Astrocyte (in vitro differentiated cells and primary cell): ENCODE data around the gene B3GALNT2. TPM values are rescaled to one million over a fixed set of nuclear protein-coding genes. Genes with fewer than 3 reads are reported as not detected.

ENCODE experiments used
- DNase-seq: peaks from one replicate; pipeline ENCODE4 v3.0.0-alpha.2; 2010; ENCODE audit warnings: low read depth
- FAIRE-seq: peaks from 2 replicates; lab custom pipeline; 2011; peaks lifted over from hg19 to GRCh38; lab: Jason Lieb, UNC
- H2AFZ ChIP-seq: 2 replicates; pipeline ENCODE4 v1.6.0; 2012; ENCODE audit warnings: low read depth, low read length, inconsistent platforms
- H3K27ac ChIP-seq: 2 replicates; pipeline ENCODE4 v1.5.1; 2011; ENCODE audit warnings: low read depth, low read length, inconsistent platforms
- H3K27me3 ChIP-seq: 2 replicates; pipeline ENCODE4 v1.6.0; 2011; ENCODE audit warnings: low read length, inconsistent platforms; ENCODE audit not compliant: insufficient read depth
- H3K36me3 ChIP-seq: 2 replicates; pipeline ENCODE4 v1.5.1; 2011; ENCODE audit warnings: low read length, inconsistent platforms; ENCODE audit not compliant: insufficient read depth
- H3K4me1 ChIP-seq: 2 replicates; pipeline ENCODE4 v1.5.1; 2011; ENCODE audit warnings: low read length, inconsistent platforms; ENCODE audit not compliant: insufficient read depth
- H3K4me2 ChIP-seq: 2 replicates; pipeline ENCODE4 v1.6.0; 2012; ENCODE audit warnings: low read length, inconsistent platforms
- H3K4me3 ChIP-seq: 2 replicates; pipeline ENCODE4 v1.5.1; 2011; ENCODE audit warnings: low read depth, mild to moderate bottlenecking, low read length, inconsistent platforms; ENCODE audit not compliant: insufficient read depth
- H3K79me2 ChIP-seq: 2 replicates; pipeline ENCODE4 v1.6.0; 2012; ENCODE audit warnings: mild to moderate bottlenecking, low read length, inconsistent platforms; ENCODE audit not compliant: insufficient read depth
- H3K9ac ChIP-seq: 2 replicates; pipeline ENCODE4 v1.6.0; 2012; ENCODE audit warnings: mild to moderate bottlenecking, low read length, inconsistent platforms
- H3K9me3 ChIP-seq: 2 replicates; pipeline ENCODE4 v1.5.1; 2012; ENCODE audit warnings: low read depth, mild to moderate bottlenecking, low read length, inconsistent platforms; ENCODE audit not compliant: insufficient read depth
- H4K20me1 ChIP-seq: 2 replicates; pipeline ENCODE4 v1.6.0; 2012; ENCODE audit warnings: low read length, inconsistent platforms; ENCODE audit not compliant: insufficient read depth
- H3K27ac Mint-ChIP-seq: one replicate; pipeline ENCODE4 v1.8.0; 2021; ENCODE audit warnings: mild to moderate bottlenecking, mixed read lengths; ENCODE audit not compliant: unreplicated experiment
- H3K27me3 Mint-ChIP-seq: one replicate; pipeline ENCODE4 v1.8.0; 2021; ENCODE audit warnings: low read depth, mixed read lengths; ENCODE audit not compliant: unreplicated experiment
- H3K36me3 Mint-ChIP-seq: one replicate; pipeline ENCODE4 v1.8.0; 2021; ENCODE audit warnings: low read depth, mixed read lengths; ENCODE audit not compliant: unreplicated experiment
- H3K4me1 Mint-ChIP-seq: one replicate; pipeline ENCODE4 v1.8.0; 2021; ENCODE audit warnings: low read depth, mixed read lengths; ENCODE audit not compliant: unreplicated experiment
- H3K4me3 Mint-ChIP-seq: one replicate; pipeline ENCODE4 v1.8.0; 2021; ENCODE audit warnings: mild to moderate bottlenecking, moderate library complexity, mixed read lengths; ENCODE audit not compliant: unreplicated experiment
- H3K9me3 Mint-ChIP-seq: one replicate; pipeline ENCODE4 v1.8.0; 2021; ENCODE audit warnings: mild to moderate bottlenecking, mixed read lengths; ENCODE audit not compliant: unreplicated experiment
- EZH2 ChIP-seq: IDR thresholded peaks from 2 replicates; pipeline ENCODE4 v1.6.1; 2012; ENCODE audit warnings: mild to moderate bottlenecking, low read length, inconsistent platforms; ENCODE audit not compliant: insufficient read depth
- total RNA-seq: library from RNA; stranded (reverse); gene quantifications from 2 replicates; pipeline ENCODE4 v1.2.1, GENCODE V29; 2021
- TF ChIP-seq, protein P1 (sequence below): IDR thresholded peaks from 2 replicates; pipeline ENCODE4 v1.5.1; 2011; ENCODE audit warnings: low read depth, mild to moderate bottlenecking, inconsistent platforms, low read length, moderate library complexity; ENCODE audit not compliant: insufficient read depth

B3GALNT2 gene
- total RNA-seq, 1 donor from 2014 or later: 40.5 TPM

- no peak overlapping the region for H3K27ac Mint-ChIP-seq
- no peaks in the 10 kb centered on the region for H3K9me3 Mint-ChIP-seq
- H3K4me1 ChIP-seq: no peaks in the 10 kb centered on the region
- TF ChIP-seq, protein P1, sequence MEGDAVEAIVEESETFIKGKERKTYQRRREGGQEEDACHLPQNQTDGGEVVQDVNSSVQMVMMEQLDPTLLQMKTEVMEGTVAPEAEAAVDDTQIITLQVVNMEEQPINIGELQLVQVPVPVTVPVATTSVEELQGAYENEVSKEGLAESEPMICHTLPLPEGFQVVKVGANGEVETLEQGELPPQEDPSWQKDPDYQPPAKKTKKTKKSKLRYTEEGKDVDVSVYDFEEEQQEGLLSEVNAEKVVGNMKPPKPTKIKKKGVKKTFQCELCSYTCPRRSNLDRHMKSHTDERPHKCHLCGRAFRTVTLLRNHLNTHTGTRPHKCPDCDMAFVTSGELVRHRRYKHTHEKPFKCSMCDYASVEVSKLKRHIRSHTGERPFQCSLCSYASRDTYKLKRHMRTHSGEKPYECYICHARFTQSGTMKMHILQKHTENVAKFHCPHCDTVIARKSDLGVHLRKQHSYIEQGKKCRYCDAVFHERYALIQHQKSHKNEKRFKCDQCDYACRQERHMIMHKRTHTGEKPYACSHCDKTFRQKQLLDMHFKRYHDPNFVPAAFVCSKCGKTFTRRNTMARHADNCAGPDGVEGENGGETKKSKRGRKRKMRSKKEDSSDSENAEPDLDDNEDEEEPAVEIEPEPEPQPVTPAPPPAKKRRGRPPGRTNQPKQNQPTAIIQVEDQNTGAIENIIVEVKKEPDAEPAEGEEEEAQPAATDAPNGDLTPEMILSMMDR: no peak
- no peak for TF ChIP-seq EZH2
- H3K4me3 Mint-ChIP-seq: no peak overlapping the region
- H4K20me1 ChIP-seq: peaks cover 18% of the 10 kb centered on the region
- H3K79me2 ChIP-seq: peaks cover 14% of the 10 kb centered on the region
- H3K27me3 ChIP-seq: no peaks in the 10 kb centered on the region
- no peak overlapping the region for H3K27ac ChIP-seq
- FAIRE-seq: no peak
- H3K36me3 Mint-ChIP-seq: peaks cover 9% of the 10 kb centered on the region
- peaks cover 13% of the 10 kb centered on the region for H3K4me1 Mint-ChIP-seq
- no peak overlapping the region for H3K9ac ChIP-seq
- H2AFZ ChIP-seq: no peak overlapping the region
- no peaks in the 10 kb centered on the region for H3K27me3 Mint-ChIP-seq
- no peaks in the 10 kb centered on the region for H3K9me3 ChIP-seq
- no peak for DNase-seq
- H3K4me3 ChIP-seq: no peak overlapping the region
- no peaks in the 10 kb centered on the region for H3K36me3 ChIP-seq
- no peak overlapping the region for H3K4me2 ChIP-seq
Observed at GRCh38 chr1:235426680-235427079, 77.6 kb downstream of the B3GALNT2 start.

- Histone ChIP-seq H3K9me3 (no peaks in the 10 kb centered on the region), H3K4me2 (no peak overlapping the region), H3K27ac (no peak overlapping the region), H2AFZ (no peak overlapping the region), H4K20me1 (peaks cover 19% of the 10 kb centered on the region), H3K4me1 (no peaks in the 10 kb centered on the region), H3K4me3 (no peak overlapping the region), H3K79me2 (peaks cover 14% of the 10 kb centered on the region), H3K27me3 (no peaks in the 10 kb centered on the region), H3K36me3 (no peaks in the 10 kb centered on the region), H3K9ac (no peak overlapping the region)
- H3K4me1 Mint-ChIP-seq: peaks cover 14% of the 10 kb centered on the region
- H3K36me3 Mint-ChIP-seq: peaks cover 10% of the 10 kb centered on the region
- no peak for TF ChIP-seq EZH2
- H3K27me3 Mint-ChIP-seq: no peaks in the 10 kb centered on the region
- DNase-seq: no peak
- no peaks in the 10 kb centered on the region for H3K9me3 Mint-ChIP-seq
- no peak overlapping the region for H3K4me3 Mint-ChIP-seq
- H3K27ac Mint-ChIP-seq: no peak overlapping the region
- no peak for FAIRE-seq
Observed at GRCh38 chr1:235426143-235426542, 78.1 kb downstream of the B3GALNT2 start.

GRCh38 chr1:235425357-235425756 lies 78.9 kb downstream of the B3GALNT2 start:
- H4K20me1 ChIP-seq: peaks cover 19% of the 10 kb centered on the region
- H3K27me3 ChIP-seq: no peaks in the 10 kb centered on the region
- H3K4me1 Mint-ChIP-seq: peaks cover 11% of the 10 kb centered on the region
- no peak for FAIRE-seq
- no peak overlapping the region for H3K4me2 ChIP-seq
- no peak for TF ChIP-seq EZH2
- TF ChIP-seq, protein P1: no peak
- H3K9me3 ChIP-seq: no peaks in the 10 kb centered on the region
- no peak for DNase-seq
- H2AFZ ChIP-seq: no peak overlapping the region
- no peaks in the 10 kb centered on the region for H3K36me3 ChIP-seq
- H3K27ac ChIP-seq: no peak overlapping the region
- peaks cover 14% of the 10 kb centered on the region for H3K79me2 ChIP-seq
- H3K9ac ChIP-seq: no peak overlapping the region
- peaks cover 10% of the 10 kb centered on the region for H3K36me3 Mint-ChIP-seq
- H3K4me1 ChIP-seq: no peaks in the 10 kb centered on the region
- H3K27me3 Mint-ChIP-seq: no peaks in the 10 kb centered on the region
- H3K4me3 Mint-ChIP-seq: no peak overlapping the region
- no peak overlapping the region for H3K27ac Mint-ChIP-seq
- no peak overlapping the region for H3K4me3 ChIP-seq
- no peaks in the 10 kb centered on the region for H3K9me3 Mint-ChIP-seq
